Bronchial epithelial cell (primary cell): Measurements from ENCODE around the gene SEPTIN5. TPM values are rescaled to one million over a fixed set of nuclear protein-coding genes. Genes with fewer than 3 reads are reported as not detected.

ENCODE experiments used
- DNase-seq: peaks from one replicate; pipeline ENCODE4 v3.0.0-alpha.2; 2010; ENCODE audit warnings: low read depth
- FAIRE-seq: peaks from 2 replicates; lab custom pipeline; 2011; peaks lifted over from hg19 to GRCh38; lab: Jason Lieb, UNC
- H3K27me3 ChIP-seq: 2 replicates; pipeline ENCODE4 v1.5.1; 2011; ENCODE audit warnings: low read length; ENCODE audit not compliant: control insufficient read depth, insufficient read depth
- H3K36me3 ChIP-seq: 2 replicates; pipeline ENCODE4 v1.5.1; 2011; ENCODE audit warnings: low read length; ENCODE audit not compliant: control insufficient read depth, insufficient read depth
- H3K4me3 ChIP-seq: 2 replicates; pipeline ENCODE4 v1.5.1; 2011; ENCODE audit warnings: mild to moderate bottlenecking, low read depth, low read length, control low read depth
- CTCF ChIP-seq: IDR thresholded peaks from 2 replicates; pipeline ENCODE4 v1.5.1; 2011; ENCODE audit warnings: mild to moderate bottlenecking, moderate library complexity, low read length, control low read depth, inconsistent platforms; ENCODE audit not compliant: insufficient read depth, severe bottlenecking
- total RNA-seq: library from RNA; depleted of rRNA; stranded (reverse); fragments of >200 nt; gene quantifications from 2 replicates; pipeline ENCODE4 v1.2.1, GENCODE V29; 2014

SEPTIN5 gene
- total RNA-seq, 1 donor from 2014 or later: 5.8 TPM

- FAIRE-seq (no peak), DNase-seq (no peak)
- no peaks in the 10 kb centered on the region for H3K27me3 ChIP-seq
- TF ChIP-seq CTCF: no peak
- no peak overlapping the region for H3K4me3 ChIP-seq
- H3K36me3 ChIP-seq: no peaks in the 10 kb centered on the region
Measured at GRCh38 chr22:19701420-19702145, 12.7 kb upstream of the SEPTIN5 start.

GRCh38 chr22:19703869-19704268 is 10.4 kb upstream of the SEPTIN5 start:
- no peak for TF ChIP-seq CTCF
- Histone ChIP-seq H3K27me3 (no peaks in the 10 kb centered on the region), H3K36me3 (no peaks in the 10 kb centered on the region), H3K4me3 (no peak overlapping the region)
- FAIRE-seq (no peak), DNase-seq (no peak)

GRCh38 chr22:19704355-19705015 is 9.8 kb upstream of the SEPTIN5 start:
- H3K4me3 ChIP-seq: no peak overlapping the region
- no peak for DNase-seq
- peak; percentile 40 for FAIRE-seq
- H3K36me3 ChIP-seq: no peaks in the 10 kb centered on the region
- no peak for TF ChIP-seq CTCF
- no peaks in the 10 kb centered on the region for H3K27me3 ChIP-seq

- no peak for TF ChIP-seq CTCF
Measured at GRCh38 chr22:19705181-19705934, 8.9 kb upstream of the SEPTIN5 start.

GRCh38 chr22:19706661-19707151 is 7.6 kb upstream of the SEPTIN5 start:
- DNase-seq (no peak), FAIRE-seq (no peak)
- no peaks in the 10 kb centered on the region for H3K36me3 ChIP-seq
- no peaks in the 10 kb centered on the region for H3K27me3 ChIP-seq
- H3K4me3 ChIP-seq: no peak overlapping the region
- no peak for TF ChIP-seq CTCF

More at GRCh38 chr22:19705181-19705934, 8.9 kb upstream of the SEPTIN5 start:
- H3K36me3 ChIP-seq: no peaks in the 10 kb centered on the region
- FAIRE-seq (no peak), DNase-seq (no peak)
- no peaks in the 10 kb centered on the region for H3K27me3 ChIP-seq
- no peak overlapping the region for H3K4me3 ChIP-seq
